IPS-NIHi7 (cell line): ENCODE data around the gene LIF.

Experiments
- DNase-seq: peaks from one replicate; pipeline ENCODE4 v3.0.0; 2012; ENCODE audit warnings: mixed read lengths; ENCODE audit errors: extremely low spot score

The LIF gene

GRCh38 chr22:30190574-30190973 is 56.0 kb downstream of the LIF start:
- no peak for DNase-seq
